GM12892 (cell line): ENCODE results near the gene GPR132.

ENCODE experiments used
- POLR2A ChIP-seq: IDR thresholded peaks from 2 replicates; pipeline ENCODE4 v1.6.1; 2011; ENCODE audit warnings: low read depth, low read length, control low read depth
- TAF1 ChIP-seq: IDR thresholded peaks from 2 replicates; pipeline ENCODE4 v1.6.1; 2011; ENCODE audit warnings: low read depth, mild to moderate bottlenecking, control low read depth, low read length, borderline replicate concordance

DNA sequence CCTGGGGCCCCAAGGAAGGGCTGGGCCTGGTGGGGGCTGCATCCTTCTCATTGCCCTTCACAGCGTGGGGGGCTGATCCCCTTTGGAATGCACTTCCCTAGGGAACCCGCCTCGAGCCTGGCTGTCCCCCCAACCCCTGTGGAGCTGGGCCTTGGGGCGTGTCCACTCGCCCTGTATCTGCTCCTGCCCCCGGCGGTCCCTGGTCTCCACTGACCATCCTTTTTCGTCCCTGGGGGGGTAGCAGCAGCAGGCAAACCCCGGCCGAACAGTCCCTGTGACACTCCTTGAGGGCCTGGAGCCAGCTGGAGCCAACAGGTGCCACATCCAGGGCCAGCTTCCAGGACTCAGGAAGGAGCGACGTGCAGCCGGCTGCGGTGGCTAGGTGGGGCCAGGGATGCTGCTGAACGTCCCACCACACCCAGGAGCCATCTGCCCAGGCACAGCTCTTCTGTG is 9.4 kb upstream of the GPR132 start:
- TF ChIP-seq POLR2A = no peak
- no peak for TF ChIP-seq TAF1
